HG02759 (cell line): ENCODE data around the gene KMT2B.
"Not testable (repeated sequence)": the region's sequence is repeated elsewhere in the genome, so short reads cannot be mapped to it uniquely, and the experiment has no call there.

Experiments used
- ATAC-seq: cut with Tn5 transposase; IDR thresholded peaks from one replicate; pipeline ENCODE4 v1.9.1; 2021; ENCODE audit warnings: mild to moderate bottlenecking, moderate library complexity; ENCODE audit not compliant: unreplicated experiment

KMT2B gene

DNA sequence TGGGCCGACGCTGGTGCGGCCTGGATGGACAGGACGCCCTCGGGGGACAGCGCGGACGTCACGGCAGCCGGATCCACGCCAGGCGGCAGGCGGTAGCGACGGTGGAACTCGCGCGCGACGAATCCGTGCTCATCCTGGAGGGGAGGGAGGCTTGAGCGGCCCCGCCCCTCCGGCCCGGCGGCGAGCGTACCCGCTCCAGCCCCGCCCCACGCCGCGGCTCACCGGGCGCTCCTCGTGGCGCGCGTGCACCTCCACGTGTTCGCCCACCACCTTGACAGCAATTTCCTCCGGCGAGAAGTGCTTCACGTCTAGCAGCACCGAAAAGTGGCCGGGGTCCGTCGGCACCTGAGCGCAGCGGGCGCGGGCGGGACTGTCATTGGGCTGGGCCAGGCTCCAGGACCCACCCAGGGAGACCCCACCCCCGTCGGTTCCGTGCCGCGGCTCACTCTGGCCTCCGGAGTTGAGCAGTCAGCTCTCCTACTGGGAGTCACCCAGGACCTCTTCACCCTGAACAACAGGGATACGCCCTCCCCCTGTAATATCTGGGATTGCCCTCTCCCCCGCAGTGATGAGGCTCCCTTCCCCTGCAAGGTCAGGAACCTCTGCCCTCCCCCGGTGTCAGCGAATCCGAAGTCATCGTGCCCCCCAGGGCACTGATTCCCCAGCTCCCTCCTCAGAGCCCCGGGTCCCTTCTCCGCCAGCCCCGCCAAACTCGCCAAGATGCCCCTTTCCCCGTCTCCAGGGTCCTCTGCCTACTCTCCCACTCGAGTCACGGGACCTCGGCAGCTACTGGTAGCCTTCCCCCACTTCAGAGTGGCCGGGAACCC, 38.0 kb downstream of the KMT2B start:
- no peak for ATAC-seq

DNA sequence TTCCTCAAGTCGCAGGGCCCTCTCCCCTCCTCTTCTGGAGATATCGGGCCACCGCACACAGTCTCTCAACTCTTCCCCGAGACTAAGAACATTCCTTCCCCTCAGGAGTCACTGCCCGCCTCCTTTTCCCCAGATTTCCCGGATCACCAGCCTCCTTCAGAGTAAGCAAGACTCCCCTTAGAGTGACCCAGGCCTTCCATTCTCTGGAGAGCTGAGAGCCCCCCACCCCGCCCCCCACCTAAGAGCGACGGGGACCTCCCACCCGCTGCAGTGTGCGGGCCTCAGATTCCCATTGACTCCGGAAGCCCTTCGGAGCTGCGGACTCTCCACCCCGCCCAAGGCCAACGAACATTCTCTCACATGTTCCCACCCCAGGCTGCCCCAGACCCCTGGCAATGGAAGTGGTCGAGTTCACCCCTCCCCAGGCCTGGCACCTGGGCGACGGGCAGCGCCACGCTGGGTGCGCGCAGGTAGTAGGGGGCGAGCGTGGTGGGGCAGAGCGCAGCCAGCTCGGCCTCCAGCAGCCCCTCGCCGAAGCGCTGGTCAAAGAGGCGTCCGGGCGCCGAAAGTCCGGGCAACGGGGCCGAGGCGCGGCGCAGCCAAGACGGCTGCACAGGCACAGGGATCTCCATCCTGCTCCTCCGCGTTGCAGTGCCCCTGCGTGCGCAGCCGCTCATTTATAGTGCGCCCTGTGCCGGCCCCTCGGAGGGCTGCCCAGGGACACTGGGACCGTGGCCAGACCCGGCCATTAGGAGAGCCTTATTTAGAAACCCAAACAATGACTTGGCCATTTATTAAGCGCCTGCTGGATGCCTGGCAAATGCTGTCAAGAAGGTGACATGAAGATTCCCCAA, 38.8 kb downstream of the KMT2B start, which contains the start of gene HSPB6:
Gene HSPB6 (minus strand): TSS at position 653 of the 854 bp plus-strand sequence. CDS start 21 bp downstream, at position 632.
- ATAC-seq: no peak

DNA sequence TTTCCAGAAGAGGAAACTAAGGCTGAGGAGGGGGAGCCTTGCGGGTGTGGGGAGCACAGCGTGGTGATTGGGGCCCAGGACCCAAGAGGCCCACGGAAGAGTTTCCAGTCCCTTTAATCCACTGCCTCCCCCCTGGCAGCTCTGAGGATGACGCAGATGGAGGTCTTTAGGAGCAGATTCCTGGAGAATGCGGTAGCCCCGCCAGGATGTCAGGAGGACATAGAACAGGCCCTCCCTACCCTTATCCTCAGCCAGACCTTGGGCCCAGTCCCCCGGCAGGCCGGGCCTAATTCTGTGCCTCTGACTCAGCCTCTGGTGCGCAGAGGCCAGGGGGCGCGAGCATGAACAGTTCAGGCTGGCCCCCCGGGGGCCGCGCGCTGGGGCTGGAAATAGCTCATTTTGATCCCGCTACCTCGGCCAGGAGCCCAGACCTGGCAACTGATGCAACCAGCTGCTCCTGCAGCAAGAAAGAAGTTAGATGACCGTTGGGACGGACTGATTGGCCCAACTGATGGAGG, 39.5 kb downstream of the KMT2B start:
- peak; percentile 3 for ATAC-seq

DNA sequence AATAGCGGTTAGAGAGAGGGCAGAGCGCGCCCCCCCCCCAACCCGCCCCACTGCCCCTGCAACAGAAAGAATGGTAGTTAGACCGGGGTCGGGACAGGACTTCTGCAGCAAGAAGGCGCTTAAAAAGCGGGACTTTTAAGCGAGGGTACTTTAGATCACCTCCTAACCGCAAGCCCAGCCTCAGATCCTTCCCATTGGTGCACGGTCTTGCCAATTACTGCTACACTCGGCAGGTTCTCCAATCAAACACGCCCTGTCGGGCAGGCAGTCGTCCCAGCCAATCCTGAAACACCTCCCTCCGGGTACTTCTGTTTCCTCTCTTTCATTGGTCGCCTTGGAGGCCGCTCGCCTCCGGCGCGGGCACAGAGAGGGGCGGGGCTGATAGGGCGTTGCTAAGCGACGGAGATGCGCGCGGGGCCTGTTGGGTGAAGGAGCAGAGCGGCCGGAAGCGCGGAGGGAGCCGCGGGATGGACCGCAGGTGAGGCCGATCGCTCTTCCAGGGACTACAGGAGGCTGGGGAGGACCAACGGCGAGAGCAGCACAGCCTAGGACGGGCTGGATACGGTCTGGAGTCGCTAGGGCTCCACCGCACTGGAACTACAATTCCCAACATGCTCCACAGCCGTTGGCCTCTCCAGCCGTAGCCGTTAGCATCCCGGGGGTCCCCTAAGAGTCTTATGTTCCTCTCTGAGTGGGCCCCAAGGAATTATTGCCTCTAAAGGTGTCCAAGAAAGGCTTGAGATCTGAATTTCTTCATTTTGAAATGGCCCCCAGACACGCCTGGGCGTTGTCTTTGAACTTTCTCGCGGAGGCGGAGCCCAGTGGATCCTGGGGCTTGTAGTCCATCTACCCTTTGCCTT, 40.2 kb downstream of the KMT2B start, which contains the start of gene PROSER3:
Gene PROSER3 (plus strand): TSS at position 428 of the 860 bp plus-strand sequence. CDS start 40 bp downstream, at position 468.
- peak; percentile 93 for ATAC-seq

DNA sequence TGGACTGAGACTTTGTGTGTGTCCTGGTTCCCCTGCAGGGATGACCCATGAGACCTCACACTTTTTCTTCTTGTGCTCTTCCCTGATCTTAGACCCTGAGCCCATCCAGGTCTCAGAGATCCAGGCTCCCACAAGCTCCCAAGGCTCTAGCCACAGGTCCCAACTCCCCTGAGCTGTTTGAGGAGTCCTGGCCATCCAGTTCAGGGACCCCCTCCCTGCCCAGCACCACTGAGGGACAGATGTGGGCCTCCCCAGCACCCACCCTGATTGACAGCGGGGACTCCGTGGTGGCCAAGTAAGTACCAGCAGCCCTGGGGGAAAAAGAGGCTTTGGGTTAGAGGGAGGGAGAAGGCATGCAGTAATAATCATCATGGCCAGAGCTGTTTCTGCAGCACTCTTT, 41.9 kb downstream of the KMT2B start:
- no peak for ATAC-seq

DNA sequence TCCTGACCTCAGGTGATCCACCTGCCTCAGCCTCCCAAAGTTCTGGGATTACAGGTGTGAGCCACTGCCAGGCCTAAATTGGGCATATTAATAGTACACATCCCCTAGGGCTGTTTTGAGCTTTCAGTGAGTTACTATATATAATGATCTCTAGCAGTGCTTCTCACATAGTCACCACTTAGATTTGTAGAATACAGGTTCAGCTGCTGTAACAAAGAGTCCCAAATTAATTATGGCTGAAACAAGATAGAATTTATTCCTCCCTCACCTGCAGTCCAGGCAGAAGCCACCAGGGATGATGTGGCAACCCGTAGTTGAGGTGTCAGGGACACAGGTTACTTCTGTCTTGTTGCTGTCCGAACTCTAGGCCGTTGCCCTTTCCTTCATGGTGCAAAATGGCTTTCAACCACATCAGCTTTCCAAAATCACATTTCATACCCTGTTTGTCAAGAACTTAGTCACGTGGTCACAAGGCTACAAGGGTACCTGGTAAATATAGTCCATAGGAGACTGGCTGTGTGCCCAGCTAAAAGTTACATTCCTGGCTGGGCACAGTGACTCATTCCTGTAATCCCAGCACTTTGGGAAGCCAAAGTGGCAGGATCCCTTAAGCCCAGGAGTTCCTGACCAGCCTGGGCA, 43.0 kb downstream of the KMT2B start:
- ATAC-seq: no peak

DNA sequence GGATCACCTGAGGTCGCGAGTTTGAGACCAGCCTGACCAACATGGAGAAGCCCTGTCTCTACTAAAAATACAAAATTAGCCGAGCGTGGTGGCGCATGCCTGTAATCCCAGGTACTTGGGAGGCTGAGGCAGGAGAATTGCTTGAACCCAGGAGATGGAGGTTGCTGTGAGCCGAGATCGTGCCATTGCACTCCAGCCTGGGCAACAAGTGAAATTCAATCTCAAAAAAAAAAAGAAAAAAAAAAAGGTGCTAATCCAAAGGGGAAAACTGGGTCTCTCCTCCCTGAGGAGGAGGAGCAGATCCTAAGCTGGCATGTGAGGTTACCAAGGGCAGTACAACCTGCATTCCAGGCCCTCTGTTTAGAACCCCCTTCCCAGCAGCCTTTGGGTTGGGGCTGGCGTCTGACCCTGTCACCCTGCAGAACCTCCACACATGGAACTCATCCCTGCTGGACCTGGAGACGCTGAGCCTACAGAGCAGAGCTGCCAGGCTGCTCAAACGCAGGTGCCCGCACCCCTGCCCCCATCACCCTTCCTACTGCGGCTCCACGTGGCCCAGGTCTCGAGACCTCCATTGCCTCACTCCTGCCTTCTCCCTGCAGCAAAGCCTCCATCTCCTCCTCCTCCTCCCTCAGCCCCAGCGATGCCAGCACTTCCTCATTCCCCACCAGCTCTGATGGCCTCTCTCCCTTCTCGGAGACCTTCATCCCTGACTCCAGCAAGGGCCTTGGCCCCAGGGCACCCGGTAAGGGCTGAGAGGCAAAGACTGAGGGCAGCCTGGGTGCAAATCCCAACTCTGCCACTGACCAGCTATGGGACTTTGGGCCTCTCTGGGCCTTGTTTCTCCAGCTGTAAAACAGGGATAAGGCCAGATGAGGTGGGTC, 46.9 kb downstream of the KMT2B start:
- ATAC-seq: no peak

DNA sequence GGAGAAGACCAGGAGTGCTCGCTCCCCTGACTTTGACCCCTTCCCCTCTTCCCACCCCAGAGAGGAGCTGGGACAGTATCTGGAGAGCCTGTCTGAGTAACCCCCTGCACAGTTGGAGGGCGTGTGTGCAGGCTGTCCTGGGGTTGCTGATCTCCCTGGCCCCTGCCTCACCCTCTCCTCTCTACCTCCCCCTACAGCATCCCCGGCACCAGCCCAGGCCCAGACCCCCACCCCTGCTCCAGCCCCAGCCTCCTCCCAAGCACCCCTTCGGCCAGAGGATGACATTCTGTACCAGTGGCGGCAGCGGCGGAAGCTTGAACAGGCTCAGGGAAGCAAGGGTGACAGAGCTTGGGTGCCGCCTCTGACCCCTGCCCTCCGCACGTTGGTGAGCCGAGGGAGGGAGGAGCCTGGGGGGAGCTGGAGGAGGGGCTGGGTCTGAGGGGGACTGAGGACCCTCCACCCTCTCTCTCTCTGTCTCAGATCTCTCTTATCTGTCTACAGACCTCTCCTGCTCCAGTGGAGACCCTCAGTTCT, 48.8 kb downstream of the KMT2B start:
- no peak for ATAC-seq

DNA sequence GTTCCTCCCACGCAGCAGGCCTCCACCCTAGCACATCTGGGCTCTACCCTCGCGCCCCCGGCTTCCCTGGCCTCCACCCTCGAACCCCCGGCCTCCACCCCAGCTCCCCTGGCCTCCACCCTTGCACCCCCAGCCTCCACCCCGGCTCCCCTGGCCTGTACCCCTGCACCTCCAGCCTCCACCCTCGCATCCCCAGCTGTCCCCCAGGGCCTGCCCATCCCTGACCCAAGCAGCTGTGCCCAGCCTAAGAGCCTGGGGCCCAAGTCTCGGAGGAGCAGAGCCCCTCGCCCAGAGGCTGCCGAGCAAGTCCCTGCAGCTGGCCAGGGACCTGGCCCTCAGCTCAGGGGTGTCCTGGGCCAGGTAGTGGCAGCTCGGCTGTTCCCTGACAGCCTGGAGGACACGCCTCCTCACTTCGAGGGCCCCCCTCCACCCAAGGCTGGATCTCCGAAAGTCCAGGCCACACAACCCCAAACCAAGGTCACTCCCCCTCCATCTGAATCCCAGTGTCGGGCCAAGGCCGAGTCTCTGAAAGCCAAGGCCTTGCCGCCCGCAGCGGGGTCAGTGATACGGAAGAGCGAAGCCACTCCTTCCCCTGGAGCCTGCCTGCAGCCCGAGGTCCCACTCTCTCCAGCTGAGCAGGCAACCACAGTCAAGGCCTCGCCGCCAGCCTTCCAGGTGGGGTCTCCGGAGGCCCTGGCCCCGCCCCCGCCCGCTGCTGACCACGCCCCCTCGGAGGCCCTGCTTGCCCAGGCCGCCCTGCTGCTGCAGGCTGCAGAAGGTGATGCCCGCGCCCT, 49.7 kb downstream of the KMT2B start:
- no peak for ATAC-seq

DNA sequence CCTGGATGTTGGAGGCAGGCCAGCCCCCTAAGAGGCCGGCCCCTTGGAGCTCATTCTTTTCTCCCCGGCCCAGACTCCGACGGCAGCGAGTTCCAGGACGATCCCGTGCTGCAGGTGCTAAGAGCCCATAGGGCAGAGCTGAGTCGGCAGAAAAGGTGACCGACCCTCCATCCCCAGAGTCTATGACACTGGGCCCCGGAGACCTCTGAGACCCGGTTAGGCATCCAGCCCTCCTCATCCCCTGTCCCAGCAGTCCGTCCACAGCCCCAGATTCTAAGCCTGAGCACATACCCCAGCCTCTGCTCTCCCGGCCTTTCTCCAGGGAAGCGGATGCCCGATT, 50.2 kb downstream of the KMT2B start:
- no peak for ATAC-seq

DNA sequence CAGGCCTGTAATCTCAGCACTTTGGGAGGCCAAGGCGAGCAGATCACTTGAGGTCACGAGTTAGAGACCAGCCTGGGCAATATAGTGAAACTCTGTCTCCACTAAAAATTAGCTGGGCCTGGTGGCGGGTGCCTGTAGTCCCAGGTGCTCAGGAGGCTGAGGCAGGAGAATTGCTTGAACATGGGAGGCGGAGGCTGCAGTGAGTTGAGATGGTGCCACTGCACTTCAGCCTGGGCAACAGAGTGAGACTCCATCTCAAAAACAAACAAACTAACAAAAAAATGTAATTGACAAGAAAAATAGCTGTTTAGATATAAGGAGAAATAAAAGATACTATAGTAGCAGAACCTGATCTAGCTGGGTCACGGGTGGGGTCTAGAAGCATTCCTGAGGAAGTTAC, 54.6 kb downstream of the KMT2B start:
- ATAC-seq: not testable (repeated sequence)

DNA sequence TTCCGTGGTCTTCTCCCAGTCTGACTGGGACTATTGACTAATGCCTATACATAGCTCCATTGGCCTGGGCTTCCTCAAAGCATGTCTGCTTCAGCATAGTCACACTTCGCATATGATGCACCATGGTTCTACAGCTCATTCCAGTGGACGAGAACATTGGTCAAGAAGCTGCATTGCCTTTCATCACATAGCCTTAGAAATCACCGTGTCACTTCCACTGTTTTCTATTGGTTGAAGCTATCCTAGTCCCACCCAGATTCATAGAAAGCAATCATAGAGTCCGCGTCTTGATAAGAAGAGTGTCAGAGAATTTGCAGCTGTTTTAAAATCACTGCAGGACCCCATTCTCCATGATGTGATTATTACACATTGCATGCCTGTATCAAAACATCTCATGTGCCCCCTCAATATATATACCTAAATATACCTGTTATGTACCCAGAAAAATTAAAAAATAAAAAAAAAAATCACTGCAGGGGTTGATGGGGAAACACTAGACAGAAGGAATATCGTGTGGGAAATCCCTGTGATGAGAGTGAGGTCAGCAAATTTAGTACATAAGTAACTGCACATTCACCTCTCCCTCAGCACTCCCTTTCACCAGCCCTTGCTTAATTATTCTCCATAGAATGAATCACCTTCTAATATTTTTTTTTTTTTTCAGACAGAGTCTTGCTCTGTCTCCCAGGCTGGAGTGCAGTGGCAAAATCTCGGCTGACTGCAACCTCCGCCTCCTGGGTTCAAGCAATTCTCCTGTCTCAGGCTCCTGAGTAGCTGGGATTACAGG, 55.4 kb downstream of the KMT2B start:
- ATAC-seq: no peak

DNA sequence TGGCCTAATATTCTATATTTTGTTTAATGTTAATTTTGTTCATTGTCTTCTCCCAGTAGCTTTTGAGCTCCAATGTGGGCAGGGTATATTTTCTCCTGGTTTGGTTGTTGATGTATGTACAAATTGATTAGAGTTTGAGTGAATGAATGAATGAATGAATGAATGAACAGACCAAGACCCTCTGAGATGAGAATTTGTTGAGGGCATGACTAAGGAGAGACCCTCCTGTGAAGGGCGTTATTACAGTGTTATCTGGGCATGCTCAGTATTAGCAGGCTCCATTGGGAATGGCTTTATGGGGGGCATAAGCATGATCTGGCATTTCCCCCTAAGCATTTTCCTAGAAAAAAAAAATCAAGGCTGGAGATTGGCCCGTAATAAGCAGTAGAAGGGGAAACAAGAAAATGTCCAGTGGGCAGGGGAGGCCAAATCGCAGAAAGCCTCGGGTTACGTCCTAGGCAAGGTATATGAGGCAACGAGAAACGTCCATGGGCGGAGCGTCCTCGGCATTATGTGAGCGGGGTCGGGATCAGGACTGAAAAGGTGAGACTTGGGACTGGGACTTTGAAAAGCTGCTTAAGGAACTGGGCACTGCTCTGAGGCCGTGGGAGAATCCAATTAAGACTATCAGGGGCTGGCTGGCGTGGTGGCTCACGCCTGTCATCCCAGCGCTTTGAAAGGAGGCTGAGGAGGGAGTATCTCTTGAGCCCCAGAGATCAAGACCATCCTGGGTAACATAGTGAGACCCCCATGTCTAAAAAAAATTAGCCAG, 56.7 kb downstream of the KMT2B start:
- no peak for ATAC-seq

DNA sequence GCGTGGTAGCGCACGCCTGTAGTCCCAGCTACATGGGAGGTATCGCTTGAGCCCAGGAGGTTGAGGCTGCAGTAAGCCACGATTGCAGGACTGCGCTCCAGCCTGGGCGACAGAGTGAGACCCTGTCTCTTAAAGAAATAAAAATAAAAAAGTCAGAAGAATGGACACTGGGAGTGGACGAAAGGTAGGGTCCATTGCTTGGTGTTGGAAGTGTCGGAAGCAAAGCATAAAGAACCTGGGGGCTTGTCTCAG, 57.2 kb downstream of the KMT2B start:
- ATAC-seq: no peak

DNA sequence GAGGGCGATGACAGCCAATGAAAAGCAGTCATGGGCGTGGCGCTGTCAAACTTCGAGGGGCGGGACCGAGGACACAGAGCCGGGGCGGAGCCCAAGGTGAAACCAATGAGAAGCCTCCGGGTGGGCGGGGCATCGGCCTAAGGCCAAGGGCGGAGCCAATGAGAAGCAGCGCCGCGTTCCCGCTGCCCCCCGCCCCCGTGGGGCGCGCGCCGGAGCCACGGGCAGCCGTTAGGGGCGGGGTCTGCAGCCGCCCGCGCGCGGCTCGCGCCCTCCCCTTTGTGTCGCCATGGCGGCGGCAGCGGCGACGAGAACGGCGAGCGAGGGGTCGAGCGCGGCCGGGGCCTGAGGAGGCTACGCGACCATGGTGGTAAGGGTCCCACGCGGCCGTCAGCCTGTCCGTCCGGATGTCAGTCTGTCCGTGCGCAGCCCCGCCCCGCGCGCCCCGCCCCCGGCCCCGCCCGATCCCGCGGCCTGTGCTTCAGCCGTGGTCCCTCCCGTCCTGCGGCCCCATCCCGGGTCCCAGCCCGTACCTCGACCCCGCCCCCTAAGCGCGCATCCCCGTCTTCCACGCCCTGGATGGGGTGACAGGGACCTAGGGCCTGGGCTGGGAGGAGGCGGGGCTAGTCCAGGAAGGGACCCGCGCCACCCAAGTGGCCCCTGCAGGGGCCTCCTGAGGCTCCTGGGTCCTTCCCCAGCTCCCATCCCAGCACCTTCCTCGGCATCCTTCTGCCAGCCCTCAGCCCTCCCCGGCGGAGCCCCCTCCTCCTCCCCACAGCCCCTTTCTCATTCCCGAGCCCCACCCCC, 57.7 kb downstream of the KMT2B start, which contains the start of gene ARHGAP33:
Gene ARHGAP33 (plus strand): TSS at position 267 of the 804 bp plus-strand sequence. CDS start 95 bp downstream, at position 362.
- peak; percentile 95 for ATAC-seq
